GM06990 (cell line): ENCODE results near the gene TEX28.

Source experiments
- DNase-seq: peaks from one replicate; pipeline ENCODE4 v3.0.0-alpha.2; 2011; ENCODE audit not compliant: insufficient read length; ENCODE audit errors: extremely low read depth
- H3K27me3 ChIP-seq: replicated peaks from 2 replicates; pipeline ENCODE4 v1.6.0; 2011; ENCODE audit warnings: low read length; ENCODE audit not compliant: control insufficient read depth, insufficient read depth
- H3K36me3 ChIP-seq: 2 replicates; pipeline ENCODE4 v1.5.1; 2011; ENCODE audit warnings: low read length; ENCODE audit not compliant: control insufficient read depth, insufficient read depth
- H3K4me3 ChIP-seq: replicated peaks from 2 replicates; pipeline ENCODE4 v1.5.1; 2011; ENCODE audit warnings: low read depth, mild to moderate bottlenecking, control low read depth, low read length
- CTCF ChIP-seq: IDR thresholded peaks from 2 replicates; pipeline ENCODE4 v1.5.1; 2011; ENCODE audit warnings: low read length, control low read depth, mild to moderate bottlenecking, inconsistent platforms; ENCODE audit not compliant: insufficient read depth, poor library complexity, severe bottlenecking

Gene TEX28

DNA sequence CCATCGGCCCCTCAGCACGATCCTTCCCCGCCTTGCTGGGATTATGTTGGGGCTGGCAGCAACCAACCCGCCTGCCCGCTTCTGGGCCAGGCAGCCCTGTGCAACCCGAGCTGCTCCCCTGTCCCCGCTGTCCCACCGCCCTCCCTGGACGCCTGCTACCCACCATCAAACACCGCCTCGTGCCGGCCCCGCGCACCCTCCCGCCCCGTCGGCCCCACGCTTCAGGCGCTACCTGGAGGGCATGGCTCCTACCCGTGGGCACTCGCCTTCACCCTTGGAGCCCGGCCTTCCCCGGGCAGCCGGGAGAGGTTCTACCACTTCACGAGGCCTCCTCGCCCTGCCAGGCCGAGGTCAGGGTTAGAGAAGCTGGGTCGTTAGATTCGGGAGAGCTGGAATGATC, 37.6 kb upstream of the TEX28 start:
- no peak for DNase-seq
- TF ChIP-seq CTCF, result no peak
- H3K4me3 ChIP-seq, result no peak overlapping the region

GRCh38 chrX:154329294-154329693, 34.4 kb upstream of the TEX28 start:
- TF ChIP-seq CTCF, result no peak
- Histone ChIP-seq H3K36me3 (no peaks in the 10 kb centered on the region), H3K4me3 (no peak overlapping the region), H3K27me3 (no peaks in the 10 kb centered on the region; the same call in 1 of the 2 replicates)
- DNase-seq, result no peak

More for the DNA sequence above, 37.6 kb upstream of the TEX28 start:
- Histone ChIP-seq H3K36me3 (no peaks in the 10 kb centered on the region), H3K27me3 (no peaks in the 10 kb centered on the region)

DNA sequence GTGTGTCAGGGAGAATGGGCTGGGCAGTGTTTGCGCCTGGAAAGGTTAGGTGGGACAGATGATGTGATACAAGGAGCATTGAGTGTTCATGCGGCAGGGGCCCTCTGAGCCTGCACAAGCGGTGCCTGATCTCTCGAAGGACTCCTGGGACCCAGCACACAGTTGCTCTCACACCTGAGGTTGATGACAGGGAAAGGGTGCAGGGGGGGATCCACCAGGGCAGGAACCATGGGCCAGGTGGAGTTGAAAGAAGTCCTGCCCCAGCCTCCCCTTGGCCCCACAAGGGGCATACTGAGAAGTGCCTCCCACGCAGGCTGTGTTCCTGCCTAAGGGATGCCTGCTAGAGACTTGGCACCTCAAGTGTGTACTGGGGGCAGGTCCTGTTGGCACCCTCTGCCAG, 33.7 kb upstream of the TEX28 start:
- no peak for DNase-seq
- Histone ChIP-seq H3K27me3 (no peaks in the 10 kb centered on the region; the same call in 1 of the 2 replicates), H3K36me3 (no peaks in the 10 kb centered on the region), H3K4me3 (no peak overlapping the region)
- TF ChIP-seq CTCF, result no peak

DNA sequence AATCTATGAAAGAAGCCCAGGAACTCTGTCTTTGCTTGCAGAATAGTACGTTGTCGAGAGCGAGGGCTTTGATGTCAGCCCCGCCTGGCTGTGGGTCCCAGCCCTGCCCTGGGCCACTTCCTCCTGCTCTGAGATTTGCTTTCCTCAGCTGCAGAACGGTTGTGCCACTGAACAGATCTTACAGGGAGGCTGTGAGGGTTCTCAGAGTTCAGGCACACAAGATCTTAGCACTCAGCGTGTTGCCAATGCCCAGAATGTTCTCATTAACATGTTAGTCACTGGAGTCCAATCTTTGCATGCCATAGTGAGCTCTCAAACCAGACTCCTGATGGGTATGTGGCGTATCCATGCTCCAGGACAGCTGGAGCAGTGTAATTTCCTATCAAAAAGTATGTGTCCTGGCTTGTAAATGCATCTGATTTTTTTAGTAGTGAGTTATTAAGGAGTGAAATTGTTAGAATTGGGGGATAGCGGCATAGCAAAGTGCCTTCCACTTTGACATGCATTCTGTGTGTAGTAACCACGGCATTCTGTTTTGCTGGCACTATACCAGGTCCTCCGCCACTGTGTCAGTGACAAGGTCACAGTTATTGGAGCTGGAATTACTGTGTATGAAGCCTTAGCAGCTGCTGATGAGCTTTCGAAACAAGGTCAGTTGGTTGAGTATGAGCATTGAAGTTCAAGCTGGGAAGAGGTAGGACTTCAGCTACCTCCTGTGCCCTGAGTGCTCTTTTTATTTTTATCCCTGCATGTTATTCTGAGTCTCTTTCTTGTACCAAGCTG, 32.3 kb upstream of the TEX28 start:
- H3K4me3 ChIP-seq, result no peak overlapping the region
- no peak for DNase-seq
- no peaks in the 10 kb centered on the region; the same call in 1 of the 2 replicates for H3K27me3 ChIP-seq
- H3K36me3 ChIP-seq, result no peaks in the 10 kb centered on the region
- TF ChIP-seq CTCF, result no peak

DNA sequence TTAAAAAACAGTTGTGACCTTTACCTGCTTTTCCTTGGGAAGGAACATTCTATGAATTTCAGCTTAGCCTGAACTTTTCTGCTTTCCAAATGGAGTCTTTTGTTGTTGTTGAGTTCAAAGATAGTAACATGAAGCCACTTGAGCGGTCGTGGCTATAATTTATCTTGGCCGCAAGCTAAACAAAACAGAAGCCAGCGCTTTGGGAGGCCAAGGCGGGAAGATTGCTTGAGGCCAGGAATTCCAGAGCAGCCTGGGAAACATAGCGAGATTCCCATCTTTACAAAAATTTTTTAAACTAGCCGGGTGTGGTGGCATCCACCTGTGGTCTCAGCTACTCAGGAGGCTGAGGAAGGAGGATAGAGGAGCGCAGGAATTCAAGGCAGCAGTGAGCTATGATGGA, 30.6 kb upstream of the TEX28 start:
- TF ChIP-seq CTCF, result no peak
- Histone ChIP-seq H3K36me3 (no peaks in the 10 kb centered on the region), H3K4me3 (no peak overlapping the region), H3K27me3 (no peaks in the 10 kb centered on the region; the same call in 1 of the 2 replicates)
- no peak for DNase-seq

GRCh38 chrX:154323537-154323936, 28.6 kb upstream of the TEX28 start:
- no peak for DNase-seq
- Histone ChIP-seq H3K4me3 (no peak overlapping the region), H3K27me3 (no peaks in the 10 kb centered on the region; the same call in 1 of the 2 replicates), H3K36me3 (no peaks in the 10 kb centered on the region)
- no peak for TF ChIP-seq CTCF
